HepG2 (cell line): ENCODE data around the gene PRSS33. TPM values are rescaled to one million over a fixed set of nuclear protein-coding genes. Genes with fewer than 3 reads are reported as not detected.

Experiments
- ATAD3A ChIP-seq: sonication (generic); formaldehyde crosslinking; IDR thresholded peaks from 2 replicates; pipeline ENCODE4 v1.4.0; 2020; ENCODE audit warnings: missing genetic modification reagents
- ATF1 ChIP-seq: IDR thresholded peaks from 2 replicates; pipeline ENCODE4 v1.6.1; 2016; ENCODE audit warnings: mild to moderate bottlenecking, control low read depth
- HOXA5 ChIP-seq: sonication (generic); formaldehyde crosslinking; IDR thresholded peaks from 2 replicates; pipeline ENCODE4 v1.4.0; 2020; ENCODE audit warnings: missing genetic modification reagents
- MIXL1 ChIP-seq: IDR thresholded peaks from 2 replicates; pipeline ENCODE4 v1.6.1; 2016
- MTF1 ChIP-seq: sonication (generic); formaldehyde crosslinking; IDR thresholded peaks from 2 replicates; pipeline ENCODE4 v1.5.0; 2020; ENCODE audit warnings: missing genetic modification reagents
- NFATC3 ChIP-seq: sonication (generic); formaldehyde crosslinking; IDR thresholded peaks from 2 replicates; pipeline ENCODE4 v1.5.1; 2020; ENCODE audit warnings: mild to moderate bottlenecking, missing genetic modification reagents
- NONO ChIP-seq, 2 experiments: fragments of 450-650 bp in 1 of 2; sonication (generic) in 1 of 2; formaldehyde crosslinking in 1 of 2; IDR thresholded peaks in 1 of 2; conservative IDR thresholded peaks in 1 of 2; 2 replicates each; pipeline versions ENCODE4 v1.6.1 to v1.8.0; 2017 to 2022; ENCODE audit warnings: mild to moderate bottlenecking in 1 of 2, missing genetic modification reagents in 1 of 2, moderate library complexity in 1 of 2
- NR0B2 ChIP-seq: sonication (generic); formaldehyde crosslinking; IDR thresholded peaks from 2 replicates; pipeline ENCODE4 v1.4.0; 2020; ENCODE audit warnings: mild to moderate bottlenecking, missing genetic modification reagents
- PBX2 ChIP-seq: IDR thresholded peaks from 2 replicates; pipeline ENCODE4 v1.6.1; 2016; ENCODE audit warnings: control low read depth
- PITX1 ChIP-seq: sonication (generic); formaldehyde crosslinking; IDR thresholded peaks from 2 replicates; pipeline ENCODE4 v1.5.1; 2020; ENCODE audit warnings: mild to moderate bottlenecking, missing genetic modification reagents
- REL ChIP-seq: sonication (generic); formaldehyde crosslinking; conservative IDR thresholded peaks from 2 replicates; pipeline ENCODE4 v1.8.0; 2022; ENCODE audit warnings: mild to moderate bottlenecking, missing genetic modification reagents, moderate library complexity
- TBL1XR1 ChIP-seq: fragments of 150-350 bp; IDR thresholded peaks from 2 replicates; pipeline ENCODE4 v1.6.1; 2014; ENCODE audit warnings: borderline replicate concordance, low read length; ENCODE audit not compliant: partially characterized antibody
- TERF1 ChIP-seq: sonication (generic); formaldehyde crosslinking; IDR thresholded peaks from 2 replicates; pipeline ENCODE4 v1.8.0; 2022; ENCODE audit warnings: mild to moderate bottlenecking, missing genetic modification reagents, moderate library complexity
- U2AF1 ChIP-seq: fragments of 200-400 bp; formaldehyde crosslinking; optimal IDR thresholded peaks from 2 replicates; pipeline ENCODE3; 2017; ENCODE audit warnings: mild to moderate bottlenecking, low read depth, low read length
- ZFY ChIP-seq: sonication (generic); formaldehyde crosslinking; IDR thresholded peaks from 2 replicates; pipeline ENCODE4 v1.4.0; 2020; ENCODE audit warnings: missing genetic modification reagents
- ZNF235 ChIP-seq: sonication (generic); formaldehyde crosslinking; IDR thresholded peaks from 2 replicates; pipeline ENCODE4 v1.8.1; 2023; ENCODE audit warnings: mild to moderate bottlenecking, missing genetic modification reagents, borderline replicate concordance
- ZSCAN31 ChIP-seq: sonication (generic); formaldehyde crosslinking; IDR thresholded peaks from 2 replicates; pipeline ENCODE4 v1.5.0; 2020; ENCODE audit warnings: low read depth, mild to moderate bottlenecking, missing genetic modification reagents
- polyA plus RNA-seq, 8 experiments: library from polyadenylated mRNA; depleted of rRNA in 3 of 8; stranded (reverse) in 7 of 8; unstranded in 1 of 8; fragments of >200 nt; fragmentation: Illumina TruSeq in 4 of 8; extraction: Trizol in 4 of 8; gene quantifications; 2 replicates each; pipeline versions ENCODE4 v1.2.1 to v1.2.3, GENCODE V29; 2011 to 2016; ENCODE audit warnings: low read depth in 4 of 8, missing spikeins in 1 of 8, mixed read lengths in 1 of 8; ENCODE audit not compliant: insufficient read depth in 1 of 8
- total RNA-seq, 5 experiments: library from RNA; depleted of rRNA; stranded (reverse); fragments of >200 nt; fragmentation: Illumina TruSeq; extraction: Trizol; gene quantifications; 2 replicates each; pipeline ENCODE4 v1.2.3, GENCODE V29; 2016; ENCODE audit warnings: low read depth in 1 of 5

Gene PRSS33
- total and polyA plus RNA-seq, 2 of the 13 experiments (the other 11 are each of a cell fraction or from before 2014, with no cell fraction given), result not detected

GRCh38 chr16:2752035-2752849 is 35.1 kb downstream of the PRSS33 start, which contains the start of gene SRRM2 (continued):
- TF ChIP-seq TERF1 (CRISPR knock-in tag), result no peak
- no peak; the same call in 1 of the 2 replicates for TF ChIP-seq MTF1 (CRISPR knock-in tag)
- no peak for TF ChIP-seq MIXL1 (CRISPR knock-in tag)
- no peak for TF ChIP-seq ATAD3A (CRISPR knock-in tag)
- no peak for TF ChIP-seq NONO (IDR thresholded peaks at IDR 0.05)
- TF ChIP-seq NONO (CRISPR knock-in tag; conservative IDR thresholded peaks at IDR 0.05), result peak; percentile 80
- no peak for TF ChIP-seq ZNF235
- 0 out of 2 replicates have a peak, but pooled peaks have one; percentile 47 for TF ChIP-seq NFATC3 (CRISPR knock-in tag)
- TF ChIP-seq PITX1 (CRISPR knock-in tag), result peak; percentile 74
- no peak for TF ChIP-seq PBX2
- TF ChIP-seq ATF1 (CRISPR knock-in tag), result peak; percentile 92
- peak; percentile 48; the same call in 1 of the 2 replicates for TF ChIP-seq NR0B2 (CRISPR knock-in tag)
- TF ChIP-seq U2AF1, result no peak
- TF ChIP-seq HOXA5, result peak; percentile 5
- peak; percentile 92; the same call in 1 of the 2 replicates for TF ChIP-seq REL (CRISPR knock-in tag)
- peak; percentile 100 for TF ChIP-seq ZFY (CRISPR knock-in tag)
- TF ChIP-seq ZSCAN31 (CRISPR knock-in tag), result peak; percentile 58; the same call in 1 of the 2 replicates
- no peak for TF ChIP-seq TBL1XR1
